Ectodermal cell (in vitro differentiated cells): Measurements from ENCODE around the gene LRRC42.
"Not testable (repeated sequence)": the region's sequence is repeated elsewhere in the genome, so short reads cannot be mapped to it uniquely, and the experiment has no call there.

Experiments used
- H3K27ac ChIP-seq: 2 replicates; pipeline ENCODE4 v1.7.0; 2013; ENCODE audit warnings: mild to moderate bottlenecking, low read depth, low read length; ENCODE audit not compliant: insufficient read depth, poor library complexity, severe bottlenecking
- H3K27me3 ChIP-seq: 2 replicates; pipeline ENCODE4 v1.7.0; 2013; ENCODE audit warnings: mild to moderate bottlenecking, low read length; ENCODE audit not compliant: insufficient read depth, control insufficient read depth, poor library complexity, severe bottlenecking
- H3K36me3 ChIP-seq: one replicate; pipeline ENCODE4 v1.7.0; 2013; ENCODE audit warnings: low read length; ENCODE audit not compliant: control insufficient read depth, insufficient read depth
- H3K4me1 ChIP-seq: one replicate; pipeline ENCODE4 v1.7.0; 2013; ENCODE audit warnings: low read length; ENCODE audit not compliant: control insufficient read depth, insufficient read depth
- H3K4me3 ChIP-seq: 2 replicates; pipeline ENCODE4 v1.7.0; 2013; ENCODE audit warnings: low read depth, low read length, control low read depth; ENCODE audit not compliant: insufficient read depth
- H3K9me3 ChIP-seq: 2 replicates; pipeline ENCODE4 v1.7.0; 2013; ENCODE audit warnings: mild to moderate bottlenecking, low read length, moderate library complexity; ENCODE audit not compliant: control insufficient read depth
- WGBS, 2 experiments: methylation state at CpG; one replicate each; pipeline ENCODE4 v1.1.7; 2013; ENCODE audit warnings: missing lambda C conversion rate in 2 of 2; 5-methylcytosine and 5-hydroxymethylcytosine counted together

LRRC42 gene

GRCh38 chr1:53966794-53967193 is 20.6 kb downstream of the LRRC42 start:
- Histone ChIP-seq H3K4me3 (no peak overlapping the region), H3K27ac (no peak overlapping the region), H3K9me3 (no peaks in the 10 kb centered on the region), H3K4me1 (no peaks in the 10 kb centered on the region), H3K36me3 (peaks cover 33% of the 10 kb centered on the region), H3K27me3 (no peaks in the 10 kb centered on the region)
- 93 to 95% methylated on average over 3 of the region's 3 CpGs for WGBS, 2 experiments

- peaks cover 33% of the 10 kb centered on the region for H3K36me3 ChIP-seq
- no peak overlapping the region for H3K27ac ChIP-seq
- WGBS, 2 experiments, result 94 to 97% methylated on average over 7 of the region's 7 CpGs
Measured at GRCh38 chr1:53967409-53968124, 21.4 kb downstream of the LRRC42 start.

DNA sequence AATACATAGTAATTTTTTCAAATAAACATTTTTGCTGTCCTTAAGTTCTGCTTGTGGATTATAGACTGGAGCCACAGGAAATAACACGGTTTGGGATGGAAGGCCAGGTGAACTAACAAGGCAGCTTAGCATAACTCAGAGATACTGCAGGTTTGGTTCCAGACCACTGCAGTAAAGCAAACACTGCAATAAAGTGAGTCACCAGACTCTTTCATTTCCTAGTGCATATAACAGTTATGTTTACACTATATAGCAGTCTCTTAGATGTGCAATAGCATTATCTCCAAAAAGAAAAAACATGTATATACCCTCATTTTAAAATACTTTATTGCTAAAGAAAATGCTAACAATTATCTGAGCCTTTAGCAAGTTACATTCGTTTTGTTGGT is 22.0 kb downstream of the LRRC42 start:
- Histone ChIP-seq H3K27me3 (no peaks in the 10 kb centered on the region), H3K4me1 (no peaks in the 10 kb centered on the region), H3K4me3 (no peak overlapping the region), H3K27ac (no peak overlapping the region), H3K36me3 (peaks cover 33% of the 10 kb centered on the region), H3K9me3 (no peaks in the 10 kb centered on the region)
- 88 to 97% methylated on average over 2 of the region's 2 CpGs for WGBS, 2 experiments

More at GRCh38 chr1:53967409-53968124, 21.4 kb downstream of the LRRC42 start:
- no peak overlapping the region for H3K4me3 ChIP-seq
- H3K9me3 ChIP-seq, result no peaks in the 10 kb centered on the region
- H3K27me3 ChIP-seq, result no peaks in the 10 kb centered on the region
- H3K4me1 ChIP-seq, result no peaks in the 10 kb centered on the region

DNA sequence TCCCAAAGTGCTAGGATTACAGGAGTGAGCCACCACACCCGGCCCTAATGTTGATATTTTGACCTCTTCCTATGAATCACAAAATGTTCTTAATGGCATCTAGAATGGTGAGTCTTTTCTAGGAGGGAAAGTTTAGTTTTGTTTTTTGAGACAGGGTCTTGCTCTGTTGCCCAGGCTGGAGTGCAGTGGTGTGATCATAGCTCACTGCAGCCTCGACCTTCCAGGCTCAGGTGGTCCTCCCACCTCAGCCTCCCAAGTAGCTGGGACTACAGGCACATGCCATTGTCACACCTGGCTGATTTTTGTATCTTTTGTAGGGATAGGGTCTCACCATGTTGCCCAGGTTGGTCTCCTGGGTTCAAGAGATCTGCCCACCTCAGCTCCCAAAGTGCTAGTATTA is 23.2 kb downstream of the LRRC42 start:
- H3K9me3 ChIP-seq, H3K27ac ChIP-seq, H3K27me3 ChIP-seq, H3K4me1 ChIP-seq, H3K4me3 ChIP-seq: not testable (repeated sequence)
- WGBS, 2 experiments, result 81 to 95% methylated on average over 2 of the region's 2 CpGs
- peaks cover 31% of the 10 kb centered on the region for H3K36me3 ChIP-seq

- Histone ChIP-seq H3K9me3 (no peaks in the 10 kb centered on the region), H3K27ac (no peak overlapping the region), H3K36me3 (peaks cover 21% of the 10 kb centered on the region), H3K27me3 (no peaks in the 10 kb centered on the region), H3K4me1 (no peaks in the 10 kb centered on the region), H3K4me3 (no peak overlapping the region)
- 95 to 99% methylated on average over 2 of the region's 2 CpGs for WGBS, 2 experiments
Measured at GRCh38 chr1:53971718-53972117, 25.6 kb downstream of the LRRC42 start.

DNA sequence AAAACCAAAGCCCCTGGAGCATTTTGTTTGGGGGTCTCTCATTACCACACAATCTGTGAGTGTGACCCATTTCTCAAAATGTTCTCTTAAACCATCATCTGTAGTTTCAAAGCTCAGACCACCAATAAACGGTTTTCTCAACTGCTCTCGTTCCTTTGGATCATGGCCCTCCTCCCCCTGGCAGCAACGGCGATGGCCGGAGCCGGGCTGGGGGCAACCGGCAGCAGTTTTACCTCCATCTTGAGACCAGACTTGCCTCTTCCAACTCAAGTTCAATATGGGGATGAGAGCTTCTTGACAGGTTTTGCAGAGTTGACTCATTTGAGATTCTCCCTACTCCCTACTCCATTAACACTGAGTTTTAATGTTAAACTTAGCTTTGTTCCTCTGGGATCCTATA is 29.7 kb downstream of the LRRC42 start:
- Histone ChIP-seq H3K4me1 (no peaks in the 10 kb centered on the region), H3K27ac (no peak overlapping the region), H3K27me3 (no peaks in the 10 kb centered on the region), H3K36me3 (no peaks in the 10 kb centered on the region), H3K4me3 (no peak overlapping the region), H3K9me3 (no peaks in the 10 kb centered on the region)
- 89 to 98% methylated on average over 7 of the region's 7 CpGs for WGBS, 2 experiments

DNA sequence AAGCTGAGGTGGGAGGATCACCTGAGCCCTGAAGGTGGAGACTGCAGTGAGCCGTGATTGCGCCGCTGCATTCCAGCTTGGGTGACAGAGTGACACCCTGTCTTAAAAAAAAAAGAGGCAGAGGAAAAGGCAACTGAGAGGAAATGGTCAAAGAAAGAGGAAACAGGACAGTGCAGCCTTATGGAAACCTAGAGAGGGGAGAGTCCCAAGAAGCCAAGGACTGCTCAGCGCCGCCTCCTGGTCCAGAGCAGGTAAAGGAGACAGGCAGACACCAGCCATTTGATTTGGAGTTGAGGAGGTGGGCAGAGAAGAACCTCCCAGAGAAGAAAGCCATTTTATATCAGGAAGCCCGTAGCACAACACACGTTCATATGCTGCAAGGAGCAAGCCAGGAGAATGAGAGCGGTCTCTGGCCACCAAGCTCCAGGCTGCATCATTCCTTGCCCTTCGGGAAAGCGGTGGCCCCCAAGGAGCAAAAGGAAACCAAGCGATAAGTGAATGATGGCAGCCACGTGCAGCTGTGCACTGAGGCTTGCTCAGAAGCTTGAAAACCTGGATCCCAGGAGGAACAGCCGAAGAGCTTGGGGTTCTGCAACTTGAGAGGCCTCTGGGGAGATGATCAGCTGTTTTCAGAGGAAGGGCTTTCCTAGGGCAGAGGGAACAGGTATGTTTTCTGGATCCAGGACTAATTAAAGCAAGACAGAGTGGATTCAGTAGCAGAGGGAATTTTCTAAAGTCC is 33.7 kb downstream of the LRRC42 start:
- H3K36me3 ChIP-seq, result no peaks in the 10 kb centered on the region
- no peaks in the 10 kb centered on the region for H3K9me3 ChIP-seq
- 92 to 94% methylated on average over 13 of the region's 13 CpGs for WGBS, 2 experiments
- H3K4me3 ChIP-seq, result no peak overlapping the region
- H3K27me3 ChIP-seq, result no peaks in the 10 kb centered on the region
- H3K4me1 ChIP-seq, result peaks cover 7% of the 10 kb centered on the region
- H3K27ac ChIP-seq, result no peak overlapping the region

GRCh38 chr1:53981220-53981619 is 35.1 kb downstream of the LRRC42 start:
- H3K27ac ChIP-seq, result no peak overlapping the region
- H3K4me1 ChIP-seq, result peaks cover 7% of the 10 kb centered on the region
- no peaks in the 10 kb centered on the region for H3K9me3 ChIP-seq
- no peaks in the 10 kb centered on the region for H3K27me3 ChIP-seq
- WGBS, 2 experiments, result 95 to 97% methylated on average over 6 of the region's 6 CpGs
- H3K4me3 ChIP-seq, result no peak overlapping the region
- H3K36me3 ChIP-seq, result no peaks in the 10 kb centered on the region

- WGBS, 2 experiments, result 44 to 46% methylated on average over 20 of the region's 20 CpGs
- peaks cover 7% of the 10 kb centered on the region for H3K4me1 ChIP-seq
- no peak overlapping the region for H3K27ac ChIP-seq
Measured at GRCh38 chr1:53982034-53982762, 36.0 kb downstream of the LRRC42 start.

DNA sequence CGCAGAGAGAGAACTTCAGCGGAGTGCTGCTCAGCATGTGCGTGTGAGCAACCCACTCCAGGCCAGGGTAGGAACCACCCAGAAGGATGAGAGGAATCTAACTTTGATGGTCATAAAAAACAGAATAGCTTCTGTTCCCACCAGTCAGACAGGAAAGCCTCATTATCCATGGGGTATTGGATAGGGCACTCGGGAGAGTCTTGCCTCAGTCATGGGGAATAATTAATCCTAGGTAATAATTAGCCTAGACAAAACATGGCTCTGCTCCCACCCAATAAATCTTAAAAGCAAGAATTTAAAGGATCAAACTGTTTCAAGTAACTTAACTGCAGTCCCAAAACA is 36.6 kb downstream of the LRRC42 start:
- Histone ChIP-seq H3K27ac (no peak overlapping the region), H3K9me3 (no peaks in the 10 kb centered on the region), H3K4me1 (peaks cover 7% of the 10 kb centered on the region), H3K27me3 (no peaks in the 10 kb centered on the region), H3K36me3 (no peaks in the 10 kb centered on the region), H3K4me3 (peak overlapping the region; percentile 23)
- WGBS, 2 experiments, result 9 to 10% methylated on average over 4 of the region's 4 CpGs

More at GRCh38 chr1:53982034-53982762, 36.0 kb downstream of the LRRC42 start:
- peak overlapping the region; percentile 23 for H3K4me3 ChIP-seq
- H3K36me3 ChIP-seq, result no peaks in the 10 kb centered on the region
- H3K27me3 ChIP-seq, result no peaks in the 10 kb centered on the region
- H3K9me3 ChIP-seq, result no peaks in the 10 kb centered on the region
